ENCODE results near the gene TM9SF1.

- TF ChIP-seq GATA3 (IDR thresholded peaks at IDR 0.05; ENCODE audit: low read depth, low read length) (no peak), GATA2 (IDR thresholded peaks at IDR 0.05; ENCODE audit: low read depth, low read length) (no peak)
Observed at GRCh38 chr14:24195186-24196070, at the start of gene TM9SF1.
